ENCODE measurements around the gene MIDN.

The MIDN gene

DNA sequence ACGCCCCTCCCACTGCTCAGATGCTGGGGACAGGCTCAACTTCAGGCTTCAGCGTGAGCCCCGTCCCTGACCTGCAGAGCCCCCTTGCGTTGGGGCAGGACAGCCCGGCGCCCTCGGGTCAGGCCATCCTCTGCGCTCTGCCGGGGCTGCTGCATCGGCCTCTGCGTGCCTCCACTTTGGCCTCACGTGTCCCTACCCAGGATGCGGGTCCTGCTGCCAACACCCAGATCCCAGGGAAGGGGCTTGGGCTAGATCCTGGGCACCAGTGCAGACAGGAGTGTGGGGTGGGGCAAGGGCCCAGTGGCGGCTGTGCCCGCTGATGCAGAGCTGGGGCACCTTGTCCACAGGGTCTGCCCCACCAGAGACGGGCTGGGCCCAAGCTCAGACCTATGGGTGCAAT, 23.5 kb upstream of the MIDN start:
- no peak for DNase-seq (ENCODE audit: extremely low spot score)
- CTCF ChIA-PET = interaction anchor here (0.9 to 1.5 kb wide), 5 partner anchors 11 to 111 kb away, joined by 3 to 5 read pairs (median 4); partner anchors contain the start of gene ATP5F1D
- TF ChIP-seq, protein P1, sequence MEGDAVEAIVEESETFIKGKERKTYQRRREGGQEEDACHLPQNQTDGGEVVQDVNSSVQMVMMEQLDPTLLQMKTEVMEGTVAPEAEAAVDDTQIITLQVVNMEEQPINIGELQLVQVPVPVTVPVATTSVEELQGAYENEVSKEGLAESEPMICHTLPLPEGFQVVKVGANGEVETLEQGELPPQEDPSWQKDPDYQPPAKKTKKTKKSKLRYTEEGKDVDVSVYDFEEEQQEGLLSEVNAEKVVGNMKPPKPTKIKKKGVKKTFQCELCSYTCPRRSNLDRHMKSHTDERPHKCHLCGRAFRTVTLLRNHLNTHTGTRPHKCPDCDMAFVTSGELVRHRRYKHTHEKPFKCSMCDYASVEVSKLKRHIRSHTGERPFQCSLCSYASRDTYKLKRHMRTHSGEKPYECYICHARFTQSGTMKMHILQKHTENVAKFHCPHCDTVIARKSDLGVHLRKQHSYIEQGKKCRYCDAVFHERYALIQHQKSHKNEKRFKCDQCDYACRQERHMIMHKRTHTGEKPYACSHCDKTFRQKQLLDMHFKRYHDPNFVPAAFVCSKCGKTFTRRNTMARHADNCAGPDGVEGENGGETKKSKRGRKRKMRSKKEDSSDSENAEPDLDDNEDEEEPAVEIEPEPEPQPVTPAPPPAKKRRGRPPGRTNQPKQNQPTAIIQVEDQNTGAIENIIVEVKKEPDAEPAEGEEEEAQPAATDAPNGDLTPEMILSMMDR (IDR thresholded peaks at IDR 0.05; ENCODE audit: control extremely low read depth, extremely low read depth, low read depth, missing control alignments) = no peak
- POLR2A ChIA-PET = no interaction called here

DNA sequence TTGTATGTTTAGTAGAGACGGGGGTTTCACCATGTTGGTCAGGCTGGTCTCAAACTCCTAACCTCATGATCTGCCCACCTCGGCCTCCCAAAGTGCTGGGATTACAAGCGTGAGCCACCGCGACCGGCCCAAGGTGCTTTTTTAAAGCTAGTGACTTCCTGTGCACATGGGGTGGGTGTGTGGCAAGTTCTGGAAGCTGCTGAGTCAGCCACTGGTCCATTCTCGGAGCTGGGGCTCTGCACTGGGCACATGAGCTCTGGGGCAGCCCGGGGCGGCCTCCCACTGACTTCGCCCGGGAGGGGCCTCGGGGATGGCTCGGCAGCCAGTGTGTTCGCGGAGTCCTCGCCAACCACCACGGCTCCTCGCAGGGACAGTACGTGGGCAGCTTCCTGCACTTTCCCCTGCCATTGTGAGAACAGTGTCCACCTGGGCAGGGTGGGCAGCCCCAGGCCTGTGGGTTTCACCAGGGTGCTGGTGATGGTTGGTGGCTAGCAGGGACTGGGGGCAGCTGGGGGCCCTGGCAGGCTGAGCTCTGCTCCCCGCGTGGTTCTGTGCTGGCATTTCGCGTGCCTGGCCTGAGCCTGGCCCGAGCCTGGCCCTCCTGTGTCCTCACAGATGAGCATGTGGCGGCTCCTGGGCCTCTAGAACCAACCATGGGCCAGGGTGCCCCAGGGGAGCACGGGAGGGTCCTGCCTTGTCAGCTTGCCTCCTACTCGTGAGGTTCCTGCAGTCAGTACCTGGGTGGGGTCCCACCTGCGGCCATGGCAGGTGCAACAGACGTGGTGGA, 22.8 kb upstream of the MIDN start:
- DNase-seq (ENCODE audit: extremely low spot score) = no peak
- TF ChIP-seq, protein P1 (IDR thresholded peaks at IDR 0.05; ENCODE audit: control extremely low read depth, extremely low read depth, low read depth, missing control alignments) = no peak
- ChIA-PET CTCF (interaction anchor here (0.9 to 1.5 kb wide), 7 partner anchors 8 to 112 kb away, joined by 3 to 5 read pairs (median 4); partner anchors contain the start of gene ATP5F1D), POLR2A (no interaction called here)

DNA sequence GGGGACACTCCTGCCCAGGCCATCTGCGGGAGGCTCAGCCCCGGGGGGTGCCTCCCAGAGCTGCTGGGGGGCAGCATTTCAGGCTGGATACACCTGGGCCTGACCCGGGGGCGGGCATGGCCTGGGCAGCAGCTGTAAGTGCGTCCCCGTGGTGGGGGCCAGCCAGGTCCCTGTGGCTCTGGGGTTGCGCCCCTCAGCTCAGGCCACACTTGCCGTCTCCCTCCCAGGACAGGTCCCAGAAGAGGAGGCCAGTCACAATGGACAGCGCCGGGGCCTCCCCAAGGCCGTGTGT, 22.2 kb upstream of the MIDN start:
- POLR2A ChIA-PET = no interaction called here
- CTCF ChIA-PET = interaction anchor here (1.0 to 1.5 kb wide), 5 partner anchors 9 to 113 kb away, joined by 3 to 4 read pairs (median 4); partner anchors contain the start of gene ATP5F1D
- DNase-seq (ENCODE audit: extremely low spot score) = no peak
- TF ChIP-seq, protein P1 (IDR thresholded peaks at IDR 0.05; ENCODE audit: control extremely low read depth, extremely low read depth, low read depth, missing control alignments) = no peak

DNA sequence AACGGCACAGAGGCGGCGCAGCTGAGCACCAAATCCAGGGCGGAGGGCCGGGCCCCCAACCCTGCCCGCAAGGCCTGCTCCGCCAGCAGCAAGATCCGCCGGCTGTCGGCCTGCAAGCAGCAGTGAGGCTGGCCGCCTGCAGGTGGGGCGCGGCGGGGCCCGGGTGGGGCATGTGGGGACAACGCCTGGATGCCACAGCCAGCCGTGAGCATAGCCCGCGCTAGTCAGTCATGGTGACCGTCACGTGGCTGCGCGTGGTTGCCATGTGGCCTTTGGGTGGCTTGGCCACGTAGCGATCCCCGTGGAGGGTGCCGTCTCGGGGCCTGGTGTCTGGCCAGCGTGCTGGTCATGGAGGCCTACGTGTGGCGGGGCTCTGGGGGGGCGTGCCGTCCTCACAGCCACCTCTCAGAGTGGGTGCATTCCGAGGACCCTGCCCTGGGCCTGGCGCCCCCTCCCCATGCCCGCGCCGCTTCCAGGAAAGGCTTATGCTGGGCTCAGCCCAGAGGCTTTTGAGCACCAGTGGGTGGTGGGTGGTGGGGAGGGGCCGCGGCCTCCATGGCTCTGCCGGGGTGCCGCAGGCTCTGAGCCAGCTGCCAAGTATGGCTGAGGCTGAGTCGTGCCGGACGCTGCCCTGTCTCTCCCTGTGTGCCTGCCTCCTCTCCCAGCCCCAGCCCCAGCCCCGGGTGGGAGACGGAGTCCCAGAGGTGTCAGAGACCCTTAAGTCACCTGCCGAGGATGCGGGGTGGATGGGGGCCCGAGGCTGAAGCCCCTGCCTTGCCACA, 21.7 kb upstream of the MIDN start:
- ChIA-PET CTCF (interaction anchor here (1.0 to 1.3 kb wide), 2 partner anchors 9 to 35 kb away, joined by 3 to 4 read pairs; no protein-coding TSS in a partner anchor), POLR2A (no interaction called here)
- TF ChIP-seq, protein P1 (IDR thresholded peaks at IDR 0.05; ENCODE audit: control extremely low read depth, extremely low read depth, low read depth, missing control alignments) = no peak
- DNase-seq (ENCODE audit: extremely low spot score) = no peak

DNA sequence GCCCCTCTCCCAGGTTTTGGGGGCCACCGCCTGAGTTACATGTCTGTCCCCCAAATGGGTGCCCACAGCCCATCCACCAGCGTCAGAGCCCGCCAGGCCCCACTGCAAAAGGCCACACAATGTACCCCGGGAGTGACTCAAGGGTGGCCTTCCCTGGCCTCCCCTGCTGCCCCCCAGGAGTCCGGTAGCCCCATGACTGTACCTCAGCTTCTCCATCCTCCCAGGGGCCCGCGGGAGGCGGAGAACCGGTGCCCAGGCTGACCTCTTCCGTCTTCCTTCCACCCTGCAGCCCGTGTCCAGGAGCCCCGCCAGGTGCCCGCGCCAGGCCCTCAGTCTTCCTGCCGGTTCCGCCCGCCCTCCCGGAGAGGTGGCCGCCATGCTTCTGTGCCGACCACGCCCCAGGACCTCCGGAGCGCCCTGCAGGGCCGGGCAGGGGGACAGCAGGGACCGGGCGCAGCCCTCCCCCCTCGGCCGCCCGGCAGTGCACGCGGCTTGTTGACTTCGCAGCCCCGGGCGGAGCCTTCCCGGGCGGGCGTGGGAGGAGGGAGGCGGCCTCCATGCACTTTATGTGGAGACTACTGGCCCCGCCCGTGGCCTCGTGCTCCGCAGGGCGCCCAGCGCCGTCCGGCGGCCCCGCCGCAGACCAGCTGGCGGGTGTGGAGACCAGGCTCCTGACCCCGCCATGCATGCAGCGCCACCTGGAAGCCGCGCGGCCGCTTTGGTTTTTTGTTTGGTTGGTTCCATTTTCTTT, 20.9 kb upstream of the MIDN start:
- TF ChIP-seq, protein P1 (IDR thresholded peaks at IDR 0.05; ENCODE audit: control extremely low read depth, extremely low read depth, low read depth, missing control alignments) = no peak
- ChIA-PET POLR2A (interaction anchor here (0.6 to 1.0 kb wide), 3 partner anchors 42 to 97 kb away, joined by 5 to 7 read pairs (median 5); partner anchors contain the start of gene CIRBP), CTCF (no interaction called here)
- DNase-seq (ENCODE audit: extremely low spot score) = no peak

Data from GM10248 (cell line).